ENCODE data around the gene MSANTD1. TPM values are rescaled to one million over a fixed set of nuclear protein-coding genes. Genes with fewer than 3 reads are reported as not detected.

Gene MSANTD1
- total RNA-seq, 1 experiment from 2014 or later = 0.95 TPM

- Histone ChIP-seq H3K36me3 (ENCODE audit: control insufficient read depth, insufficient read depth, low read length) (peaks cover 1% of the 10 kb centered on the region; the same call in 1 of the 2 replicates), H3K27me3 (replicated peaks; ENCODE audit: control insufficient read depth, insufficient read depth, low read length) (no peaks in the 10 kb centered on the region), H3K9me3 (no peaks in the 10 kb centered on the region), H3K4me3 (ENCODE audit: low read depth, low read length) (no peak overlapping the region), H3K4me1 (no peaks in the 10 kb centered on the region)
- Mint-ChIP-seq H3K36me3 (ENCODE audit: insufficient read depth, unreplicated experiment) (peaks cover 46% of the 10 kb centered on the region), H3K27ac (ENCODE audit: unreplicated experiment) (no peak overlapping the region), H3K27me3 (ENCODE audit: insufficient read depth, unreplicated experiment) (no peaks in the 10 kb centered on the region), H3K4me1 (ENCODE audit: low read depth, unreplicated experiment) (peaks cover 13% of the 10 kb centered on the region), H3K9me3 (ENCODE audit: unreplicated experiment) (no peaks in the 10 kb centered on the region), H3K4me3 (ENCODE audit: unreplicated experiment) (no peak overlapping the region)
- intact Hi-C loops (cut with micrococcal nuclease; ENCODE audit: unreplicated experiment) = no loop called here
- BruUV-seq (replicated peaks) = no TSS peak
- CTCF ChIA-PET = no interaction called here
- TF ChIP-seq, protein P1, sequence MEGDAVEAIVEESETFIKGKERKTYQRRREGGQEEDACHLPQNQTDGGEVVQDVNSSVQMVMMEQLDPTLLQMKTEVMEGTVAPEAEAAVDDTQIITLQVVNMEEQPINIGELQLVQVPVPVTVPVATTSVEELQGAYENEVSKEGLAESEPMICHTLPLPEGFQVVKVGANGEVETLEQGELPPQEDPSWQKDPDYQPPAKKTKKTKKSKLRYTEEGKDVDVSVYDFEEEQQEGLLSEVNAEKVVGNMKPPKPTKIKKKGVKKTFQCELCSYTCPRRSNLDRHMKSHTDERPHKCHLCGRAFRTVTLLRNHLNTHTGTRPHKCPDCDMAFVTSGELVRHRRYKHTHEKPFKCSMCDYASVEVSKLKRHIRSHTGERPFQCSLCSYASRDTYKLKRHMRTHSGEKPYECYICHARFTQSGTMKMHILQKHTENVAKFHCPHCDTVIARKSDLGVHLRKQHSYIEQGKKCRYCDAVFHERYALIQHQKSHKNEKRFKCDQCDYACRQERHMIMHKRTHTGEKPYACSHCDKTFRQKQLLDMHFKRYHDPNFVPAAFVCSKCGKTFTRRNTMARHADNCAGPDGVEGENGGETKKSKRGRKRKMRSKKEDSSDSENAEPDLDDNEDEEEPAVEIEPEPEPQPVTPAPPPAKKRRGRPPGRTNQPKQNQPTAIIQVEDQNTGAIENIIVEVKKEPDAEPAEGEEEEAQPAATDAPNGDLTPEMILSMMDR (IDR thresholded peaks at IDR 0.05; ENCODE audit: insufficient read depth in 1 of 2, low read depth in 1 of 2, low read length in 1 of 2, severe bottlenecking in 1 of 2, unreplicated experiment in 1 of 2) = no peak
- POLR2A ChIA-PET = no interaction called here
- DNase-seq = no peak
These were observed 43.0 kb upstream of the MSANTD1 start for GRCh38 chr4:3205995-3206394.

DNA sequence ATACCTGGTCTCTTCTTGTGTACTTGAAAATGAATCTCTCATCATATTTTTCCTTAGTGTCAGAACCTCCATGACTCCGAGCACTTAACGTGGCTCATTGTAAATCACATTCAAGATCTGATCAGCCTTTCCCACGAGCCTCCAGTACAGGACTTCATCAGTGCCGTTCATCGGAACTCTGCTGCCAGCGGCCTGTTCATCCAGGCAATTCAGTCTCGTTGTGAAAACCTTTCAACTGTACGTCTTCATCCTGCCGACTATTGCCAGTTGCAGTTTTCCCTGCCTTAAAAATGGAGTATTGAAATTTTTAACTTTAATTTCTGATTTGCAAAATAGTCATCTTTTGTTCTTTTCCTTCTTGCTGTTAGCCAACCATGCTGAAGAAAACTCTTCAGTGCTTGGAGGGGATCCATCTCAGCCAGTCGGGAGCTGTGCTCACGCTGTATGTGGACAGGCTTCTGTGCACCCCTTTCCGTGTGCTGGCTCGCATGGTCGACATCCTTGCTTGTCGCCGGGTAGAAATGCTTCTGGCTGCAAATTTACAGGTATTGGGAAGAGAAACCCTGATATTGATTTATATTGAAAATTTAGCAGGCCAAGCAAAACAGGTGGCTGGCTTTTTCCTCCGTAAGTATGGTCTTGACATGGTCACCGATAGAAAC, 42.4 kb upstream of the MSANTD1 start:
- no peak for DNase-seq
- CTCF ChIA-PET = no interaction called here
- H3K4me3 ChIP-seq (ENCODE audit: low read depth, low read length) = no peak overlapping the region
- POLR2A ChIA-PET = no interaction called here
- Mint-ChIP-seq H3K4me3 (ENCODE audit: unreplicated experiment) (no peak overlapping the region), H3K36me3 (ENCODE audit: insufficient read depth, unreplicated experiment) (peaks cover 46% of the 10 kb centered on the region), H3K27me3 (ENCODE audit: insufficient read depth, unreplicated experiment) (no peaks in the 10 kb centered on the region), H3K27ac (ENCODE audit: unreplicated experiment) (no peak overlapping the region), H3K4me1 (ENCODE audit: low read depth, unreplicated experiment) (peaks cover 13% of the 10 kb centered on the region), H3K9me3 (ENCODE audit: unreplicated experiment) (no peaks in the 10 kb centered on the region)
- intact Hi-C loops (cut with micrococcal nuclease; ENCODE audit: unreplicated experiment) = loop anchor here (1.0 kb wide), 1 partner anchor 27 kb away; no protein-coding TSS in a partner anchor
- peaks cover 1% of the 10 kb centered on the region; the same call in 1 of the 2 replicates for H3K36me3 ChIP-seq (ENCODE audit: control insufficient read depth, insufficient read depth, low read length)
- no peaks in the 10 kb centered on the region for H3K27me3 ChIP-seq (replicated peaks; ENCODE audit: control insufficient read depth, insufficient read depth, low read length)
- H3K9me3 ChIP-seq = no peaks in the 10 kb centered on the region
- H3K4me1 ChIP-seq = no peaks in the 10 kb centered on the region
- TF ChIP-seq, protein P1 (IDR thresholded peaks at IDR 0.05; ENCODE audit: insufficient read depth in 1 of 2, low read depth in 1 of 2, low read length in 1 of 2, severe bottlenecking in 1 of 2, unreplicated experiment in 1 of 2) = no peak
- no TSS peak for BruUV-seq (replicated peaks)

- Mint-ChIP-seq H3K27me3 (ENCODE audit: insufficient read depth, unreplicated experiment) (no peaks in the 10 kb centered on the region), H3K36me3 (ENCODE audit: insufficient read depth, unreplicated experiment) (peaks cover 52% of the 10 kb centered on the region), H3K4me1 (ENCODE audit: low read depth, unreplicated experiment) (peaks cover 13% of the 10 kb centered on the region), H3K27ac (ENCODE audit: unreplicated experiment) (no peak overlapping the region), H3K9me3 (ENCODE audit: unreplicated experiment) (no peaks in the 10 kb centered on the region), H3K4me3 (ENCODE audit: unreplicated experiment) (no peak overlapping the region)
- POLR2A ChIA-PET = no interaction called here
- CTCF ChIA-PET = no interaction called here
- Histone ChIP-seq H3K36me3 (ENCODE audit: control insufficient read depth, insufficient read depth, low read length) (peaks cover 1% of the 10 kb centered on the region; the same call in 1 of the 2 replicates), H3K27me3 (replicated peaks; ENCODE audit: control insufficient read depth, insufficient read depth, low read length) (no peaks in the 10 kb centered on the region), H3K4me3 (ENCODE audit: low read depth, low read length) (no peak overlapping the region), H3K4me1 (no peaks in the 10 kb centered on the region), H3K9me3 (no peaks in the 10 kb centered on the region)
- no TSS peak for BruUV-seq (replicated peaks)
- intact Hi-C loops (cut with micrococcal nuclease; ENCODE audit: unreplicated experiment) = loop anchor here (1.0 kb wide), 1 partner anchor 28 kb away; no protein-coding TSS in a partner anchor
- TF ChIP-seq, protein P1 (IDR thresholded peaks at IDR 0.05; ENCODE audit: insufficient read depth in 1 of 2, low read depth in 1 of 2, low read length in 1 of 2, severe bottlenecking in 1 of 2, unreplicated experiment in 1 of 2) = no peak
- DNase-seq = peak in 1 of 2 experiments; percentile 49
These were observed 41.4 kb upstream of the MSANTD1 start for GRCh38 chr4:3207531-3208037.

Data from Caco-2 (cell line).